GDM1 (cell line): ENCODE measurements around the gene PEAK1.

ENCODE experiments used
- DNase-seq: peaks from one replicate; lab custom pipeline; 2025; lab: John Stamatoyannopoulos, UW

Gene PEAK1

DNA sequence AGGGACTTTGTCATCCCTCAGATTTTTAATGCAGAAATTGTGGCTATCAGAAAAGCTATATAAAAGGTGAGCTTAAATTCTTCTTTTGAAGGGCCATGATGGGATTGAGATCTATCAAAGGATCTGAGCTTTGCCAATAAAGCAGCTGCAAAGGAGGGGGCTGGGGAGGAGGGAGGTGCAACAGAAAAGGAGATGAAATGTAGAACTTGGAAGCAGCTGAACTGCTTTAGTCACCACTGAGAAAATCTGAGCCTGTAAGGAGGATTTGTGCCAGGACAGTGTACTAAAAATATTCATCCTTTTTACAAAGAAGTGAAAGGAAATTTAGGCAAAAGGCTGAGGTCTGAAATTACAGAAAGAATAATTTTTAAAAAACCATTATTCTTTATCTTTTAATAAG is 359.4 kb downstream of the PEAK1 start:
- DNase-seq = no peak

DNA sequence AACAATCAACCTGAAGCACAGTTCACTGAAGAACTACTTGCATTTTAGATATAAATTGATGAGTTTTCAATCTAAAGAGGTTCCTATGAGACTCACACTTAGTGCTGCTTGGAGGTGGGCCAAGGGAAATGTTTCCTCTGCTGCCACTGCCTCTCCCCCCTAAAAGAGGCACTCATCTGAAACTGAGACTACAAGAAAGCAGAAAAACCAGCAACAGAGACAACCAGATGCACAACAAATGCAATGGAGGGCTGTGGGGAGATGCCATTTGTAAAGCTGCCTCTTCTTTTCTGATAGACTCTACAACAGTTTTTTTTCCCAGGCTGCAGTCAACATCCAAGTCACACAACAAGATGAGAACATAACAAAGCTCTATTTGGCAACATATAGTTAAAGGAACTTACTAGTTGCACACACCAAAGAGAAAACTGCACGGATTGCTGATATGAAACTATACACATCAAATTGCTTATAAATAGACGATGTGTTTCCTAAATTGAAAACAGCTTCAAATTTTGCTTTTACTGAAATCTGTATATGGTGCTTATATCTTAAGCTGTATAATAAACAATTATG is 360.0 kb downstream of the PEAK1 start:
- DNase-seq = no peak

DNA sequence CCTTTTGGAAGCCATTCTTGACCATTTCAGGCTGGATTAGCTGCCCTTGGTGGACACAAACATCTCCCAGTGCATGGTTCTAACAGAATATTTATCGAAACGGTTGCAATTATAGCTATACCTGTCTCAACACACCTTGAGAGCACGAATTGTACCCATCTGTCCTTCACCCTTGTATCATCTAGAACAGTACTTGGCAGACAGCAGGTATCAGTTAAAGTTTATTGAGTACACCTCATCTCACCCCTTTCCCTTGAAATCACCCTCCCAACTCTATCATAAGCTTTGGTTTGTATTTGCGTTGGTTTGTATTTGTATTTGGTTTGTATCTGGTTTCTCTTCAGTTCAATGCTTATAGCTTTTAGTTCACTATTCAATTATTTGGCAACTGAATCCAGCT is 361.4 kb downstream of the PEAK1 start:
- no peak for DNase-seq

DNA sequence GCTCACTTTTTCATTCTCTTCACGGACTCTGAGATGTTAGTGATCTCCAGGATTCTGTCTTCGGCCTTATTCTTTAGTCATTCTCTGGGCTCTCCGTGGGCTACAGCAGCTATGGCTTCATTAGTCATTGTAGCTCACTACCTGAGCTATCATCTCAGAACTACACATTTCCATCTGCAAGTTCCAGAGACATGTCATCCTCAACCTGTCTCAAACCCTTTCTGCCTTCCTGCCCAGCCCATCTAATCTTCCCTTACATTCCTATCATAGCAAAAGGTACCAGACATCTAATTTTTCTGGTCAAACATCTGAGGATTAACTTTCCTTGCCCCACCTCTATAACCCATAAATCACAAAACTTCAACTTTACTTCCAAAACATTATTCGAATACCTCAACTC is 362.2 kb downstream of the PEAK1 start:
- no peak for DNase-seq

DNA sequence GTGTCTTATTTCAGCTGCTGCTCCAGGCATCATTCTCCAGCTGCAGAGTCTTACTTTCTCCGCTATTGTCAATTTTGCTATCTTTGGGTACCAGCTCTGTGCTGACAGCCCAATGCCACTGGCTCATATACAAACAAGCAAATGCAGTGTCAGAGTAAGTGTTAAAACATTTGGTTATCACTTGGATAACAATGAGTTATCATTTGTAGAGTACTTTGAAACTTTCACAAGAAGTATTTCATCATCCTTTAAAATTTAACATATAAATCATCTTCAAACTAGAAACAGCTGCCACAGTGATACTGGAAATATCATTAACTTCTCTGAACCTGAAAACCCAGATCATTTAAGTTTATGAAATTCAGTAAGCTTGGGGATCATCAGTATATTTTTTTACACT is 362.8 kb downstream of the PEAK1 start:
- DNase-seq = no peak

DNA sequence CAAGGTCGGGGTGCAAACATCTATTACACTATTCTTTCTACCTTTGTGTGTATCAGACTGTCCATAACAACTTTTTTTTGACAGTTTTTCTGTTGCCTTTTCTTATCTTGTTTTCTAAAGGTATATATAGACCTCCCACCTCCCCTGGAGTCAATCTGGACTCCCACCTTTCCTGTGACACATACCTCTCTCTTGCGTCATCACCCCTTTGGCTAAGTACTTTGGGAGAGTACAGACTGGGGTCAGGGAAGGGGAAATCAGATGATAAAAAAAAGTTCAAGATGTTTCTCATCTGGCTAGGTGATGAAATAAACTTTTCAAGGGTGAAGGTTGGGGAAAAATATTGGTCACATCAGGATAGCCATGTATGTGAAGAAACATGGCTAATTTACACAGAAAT is 366.2 kb downstream of the PEAK1 start:
- DNase-seq = no peak

DNA sequence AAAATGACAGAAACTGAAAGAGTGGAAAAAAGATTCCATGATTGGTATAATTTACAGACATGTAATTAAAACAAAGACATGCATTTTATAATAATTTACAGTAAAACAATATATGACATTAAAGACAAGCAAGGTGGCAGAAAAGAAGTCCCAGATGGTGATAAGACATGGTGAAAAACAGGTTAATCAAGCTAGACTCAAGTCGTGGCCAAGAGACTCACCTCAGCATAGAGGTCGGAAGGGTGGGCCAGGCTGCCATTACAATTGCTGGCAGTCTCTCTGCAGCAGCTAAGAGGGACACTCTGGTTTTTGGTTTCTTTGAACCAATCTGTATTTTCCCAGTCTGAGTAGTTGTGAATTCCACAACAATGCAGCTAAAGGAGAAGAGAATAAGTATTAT is 367.3 kb downstream of the PEAK1 start:
- no peak for DNase-seq
